AG10803 (cell line): ENCODE measurements around the gene TBC1D8.
A peak's percentile ranks its signal among the peaks of the same experiment; 100 is the strongest.

Experiments
- DNase-seq: peaks from one replicate; pipeline ENCODE4 v3.0.0; 2010; ENCODE audit warnings: low read depth
- H3K4me3 ChIP-seq: 2 replicates; pipeline ENCODE4 v1.5.1; 2011; ENCODE audit warnings: mild to moderate bottlenecking, low read length, control low read depth
- CTCF ChIP-seq: conservative IDR thresholded peaks from 2 replicates; pipeline ENCODE4 v1.5.1; 2011; ENCODE audit warnings: mild to moderate bottlenecking, low read length, control low read depth, inconsistent platforms

TBC1D8 gene

DNA sequence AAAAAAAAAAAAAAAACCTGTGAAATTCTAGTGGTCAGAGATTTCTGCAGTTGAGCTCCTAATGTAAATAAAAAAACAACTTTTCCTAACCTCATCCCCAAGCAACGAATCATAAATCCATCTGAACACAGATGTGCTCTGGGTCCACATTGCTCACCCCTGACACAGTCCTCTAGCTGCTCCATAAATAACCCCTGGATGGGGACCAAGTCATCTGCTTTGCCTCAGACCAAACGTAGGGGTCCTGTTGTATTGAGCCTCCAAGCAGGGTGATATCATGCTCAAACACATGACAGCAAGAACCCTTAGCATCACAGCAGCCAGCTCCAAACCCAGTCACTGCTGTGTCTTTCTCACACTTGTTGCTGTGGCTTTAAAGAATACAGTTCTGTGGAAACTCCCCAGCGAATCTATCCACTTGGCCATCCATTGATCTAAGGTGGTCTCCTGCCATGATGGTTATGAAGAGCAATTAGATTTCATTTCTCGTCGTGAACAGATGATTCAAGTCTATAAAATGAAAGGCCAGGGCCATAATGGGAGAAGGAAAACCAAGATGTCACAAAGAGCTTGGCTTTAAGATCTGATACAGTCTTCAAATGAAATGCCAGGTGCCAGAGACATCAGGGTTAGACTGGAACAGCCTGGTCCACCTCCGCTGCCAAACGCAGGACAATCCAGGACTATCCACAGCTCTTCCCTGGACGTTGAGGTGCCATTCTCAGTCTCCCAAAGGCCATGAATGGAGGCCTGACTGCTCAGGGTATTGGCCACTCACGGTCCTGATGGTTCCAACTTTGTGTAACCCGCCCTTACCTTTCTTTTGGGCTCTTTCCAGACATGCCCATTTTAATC, 39.0 kb downstream of the TBC1D8 start:
- H3K4me3 ChIP-seq: no peak overlapping the region
- peak; percentile 92 for DNase-seq
- no peak for TF ChIP-seq CTCF

- no peak for DNase-seq
- no peak for TF ChIP-seq CTCF
- no peak overlapping the region for H3K4me3 ChIP-seq
Measured at GRCh38 chr2:101111262-101111838, 39.8 kb downstream of the TBC1D8 start.

DNA sequence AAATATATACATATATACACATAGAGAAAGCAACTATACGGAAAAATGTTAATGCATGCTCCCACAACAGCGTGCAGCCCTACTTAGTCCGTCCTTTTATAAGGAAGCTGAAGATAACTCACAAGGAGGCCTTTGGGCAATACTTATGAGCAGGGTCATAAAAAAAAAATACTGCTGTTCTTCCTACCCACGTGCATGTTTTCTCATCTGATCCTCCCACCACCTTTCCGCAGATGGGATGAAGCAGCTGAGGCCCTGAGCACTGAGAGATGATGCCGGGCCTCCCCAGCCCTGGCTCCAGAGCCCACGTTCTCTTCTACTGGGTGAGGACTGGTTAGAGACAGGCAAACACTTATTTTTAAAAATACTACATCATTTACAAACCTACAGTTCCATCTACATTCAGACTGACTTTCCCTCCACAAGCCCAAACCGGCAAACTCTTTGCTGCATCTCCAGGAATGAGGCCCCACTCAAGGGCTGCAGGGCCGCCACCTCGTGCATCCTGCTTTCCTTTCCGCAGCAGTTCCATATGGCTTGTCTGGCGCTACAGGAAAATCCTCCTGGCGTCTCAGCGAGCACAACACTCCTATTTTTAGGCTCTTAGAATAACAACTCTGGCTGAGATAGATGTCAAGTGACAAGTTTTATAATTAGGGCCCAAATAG, 41.6 kb downstream of the TBC1D8 start:
- DNase-seq: no peak
- TF ChIP-seq CTCF: no peak
- H3K4me3 ChIP-seq: no peak overlapping the region

DNA sequence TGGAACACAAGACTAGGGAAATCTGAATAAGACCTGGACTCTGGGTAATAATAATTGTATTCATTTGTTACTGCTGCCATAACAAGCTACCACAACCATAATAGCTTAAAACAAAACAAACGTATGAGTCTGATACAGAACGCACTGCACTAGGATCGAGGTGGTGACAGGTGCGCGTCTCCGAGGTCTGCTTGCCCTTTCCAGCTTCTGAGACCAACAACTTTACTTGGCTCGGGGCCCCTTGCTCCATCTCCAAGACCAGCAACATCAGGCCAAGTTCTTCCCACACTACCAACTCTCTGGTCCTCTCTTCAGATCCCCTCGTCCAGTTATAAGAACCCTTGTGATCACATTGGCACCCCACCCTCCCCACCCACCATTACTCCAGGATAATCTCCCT, 42.8 kb downstream of the TBC1D8 start:
- no peak for DNase-seq
- H3K4me3 ChIP-seq: no peak overlapping the region
- no peak for TF ChIP-seq CTCF

- DNase-seq: no peak
- TF ChIP-seq CTCF: no peak
- no peak overlapping the region for H3K4me3 ChIP-seq
Measured at GRCh38 chr2:101107241-101107640, 43.9 kb downstream of the TBC1D8 start.

- TF ChIP-seq CTCF: no peak
Measured at GRCh38 chr2:101106453-101107181, 44.6 kb downstream of the TBC1D8 start.

More at GRCh38 chr2:101106453-101107181, 44.6 kb downstream of the TBC1D8 start:
- no peak overlapping the region for H3K4me3 ChIP-seq
- DNase-seq: no peak
